ENCODE data around the gene PARD3B. TPM values are rescaled to one million over a fixed set of nuclear protein-coding genes. Genes with fewer than 3 reads are reported as not detected.

PARD3B gene
- total RNA-seq, 1 donor from 2014 or later, result 28.0 TPM

DNA sequence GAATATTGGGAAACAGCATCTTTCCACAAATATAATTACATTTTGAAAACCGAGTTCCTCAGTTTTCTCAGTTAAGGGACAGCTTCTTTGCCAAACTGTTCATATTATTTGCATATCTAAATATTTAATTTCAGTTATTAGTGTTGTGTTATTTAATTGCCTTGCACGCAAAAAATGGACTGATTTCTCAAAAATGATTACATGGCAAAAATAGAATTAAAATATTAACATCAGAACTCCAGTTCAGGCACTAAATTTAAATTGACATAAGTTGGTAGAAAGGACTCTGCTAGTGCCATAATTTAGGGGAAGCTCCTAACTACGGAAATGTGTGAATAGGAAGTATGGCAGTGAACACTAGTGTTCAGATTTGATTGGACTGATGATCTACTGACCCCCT lies 209.6 kb downstream of the PARD3B start:
- DNase-seq (ENCODE audit: low spot score), result no peak

DNA sequence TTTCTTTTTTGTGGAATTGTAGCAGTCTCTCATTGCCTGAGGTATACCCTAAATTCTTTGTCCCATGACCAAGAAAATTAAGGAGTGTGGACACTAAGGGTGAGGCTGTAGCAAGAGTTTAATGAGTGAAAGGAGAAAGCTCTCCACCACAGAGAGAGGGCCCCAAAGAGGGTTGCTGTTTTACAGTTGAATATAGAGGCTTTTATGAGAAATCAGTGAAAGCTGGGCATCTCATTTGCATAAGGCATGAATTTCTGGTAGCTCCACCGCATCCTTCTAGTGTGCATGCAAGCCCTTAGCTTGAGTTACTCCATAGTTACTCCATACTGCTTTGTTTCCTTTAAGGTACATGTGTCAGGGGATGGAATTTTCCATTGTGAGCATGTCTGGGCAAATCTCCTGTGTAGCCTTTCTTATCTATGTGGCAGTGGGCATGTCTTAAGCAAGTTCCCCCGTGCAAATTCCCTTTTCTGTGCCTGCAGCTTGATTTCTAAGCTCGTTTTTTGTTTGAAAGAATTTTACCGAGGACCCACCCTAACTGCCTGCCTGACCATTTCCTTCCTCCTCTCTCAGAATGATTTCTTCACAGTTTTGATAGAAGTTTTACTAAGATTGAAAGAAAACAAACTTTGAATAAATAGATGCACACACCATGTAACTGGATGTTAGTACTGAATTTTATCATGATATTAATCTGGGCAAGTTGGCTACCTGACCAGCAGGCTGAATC lies 218.9 kb downstream of the PARD3B start:
- DNase-seq (ENCODE audit: low spot score), result no peak

DNA sequence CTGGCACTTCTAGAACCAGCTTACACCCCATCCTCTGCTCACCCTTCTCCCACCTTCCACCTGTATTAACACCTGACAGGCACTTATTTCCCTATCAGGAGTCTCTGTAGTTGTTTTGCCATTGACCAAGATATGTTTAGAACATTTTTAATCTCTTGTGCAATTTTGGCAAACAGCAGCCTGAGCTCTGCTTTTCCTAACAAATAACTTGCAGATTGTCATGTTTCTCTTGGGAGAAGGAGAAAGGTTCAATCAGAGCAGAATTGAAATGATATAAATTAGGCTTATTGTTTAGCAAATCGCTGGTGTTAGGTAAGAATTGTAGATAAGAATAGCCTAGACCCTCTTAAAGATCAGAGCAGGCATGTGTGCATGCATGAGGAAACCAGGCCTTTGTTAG lies 225.5 kb downstream of the PARD3B start:
- DNase-seq (ENCODE audit: low spot score), result no peak

DNA sequence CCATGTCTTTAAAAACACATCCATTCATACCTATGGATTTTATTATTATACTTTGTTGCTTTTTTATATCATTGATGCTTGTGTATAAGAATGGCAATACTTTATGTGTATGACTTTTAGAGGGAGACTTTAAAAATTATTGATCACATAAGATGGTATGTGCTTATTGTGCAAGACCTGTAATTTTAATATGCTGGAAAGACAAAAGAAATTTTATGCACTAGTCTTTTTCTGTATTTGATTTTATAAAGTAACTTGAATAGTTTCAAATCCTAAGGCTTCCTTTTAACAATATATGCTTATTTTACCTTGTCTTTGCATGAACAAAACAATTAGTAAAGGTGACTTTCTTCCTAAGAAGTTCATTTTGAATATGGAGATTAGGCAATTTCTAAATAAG lies 226.4 kb downstream of the PARD3B start:
- no peak for DNase-seq (ENCODE audit: low spot score)

DNA sequence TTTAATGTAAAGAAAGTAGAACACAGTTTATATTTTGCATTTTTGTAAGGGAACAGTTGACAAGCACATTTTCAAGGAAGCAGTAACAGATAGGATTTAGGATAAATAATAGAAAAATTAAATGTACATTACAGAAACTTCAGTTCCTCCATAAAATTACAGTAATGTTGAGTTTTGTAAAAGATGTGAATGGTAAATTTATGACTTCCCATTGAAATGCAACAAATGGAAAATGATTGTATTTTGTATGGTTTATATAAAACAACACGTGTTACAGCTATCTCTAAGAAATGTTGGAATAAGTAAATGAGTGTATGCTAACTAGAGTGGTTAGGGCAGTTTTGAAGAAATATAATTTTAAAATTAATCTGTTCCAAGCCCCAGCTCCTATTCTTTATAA lies 227.3 kb downstream of the PARD3B start:
- DNase-seq (ENCODE audit: low spot score), result no peak

DNA sequence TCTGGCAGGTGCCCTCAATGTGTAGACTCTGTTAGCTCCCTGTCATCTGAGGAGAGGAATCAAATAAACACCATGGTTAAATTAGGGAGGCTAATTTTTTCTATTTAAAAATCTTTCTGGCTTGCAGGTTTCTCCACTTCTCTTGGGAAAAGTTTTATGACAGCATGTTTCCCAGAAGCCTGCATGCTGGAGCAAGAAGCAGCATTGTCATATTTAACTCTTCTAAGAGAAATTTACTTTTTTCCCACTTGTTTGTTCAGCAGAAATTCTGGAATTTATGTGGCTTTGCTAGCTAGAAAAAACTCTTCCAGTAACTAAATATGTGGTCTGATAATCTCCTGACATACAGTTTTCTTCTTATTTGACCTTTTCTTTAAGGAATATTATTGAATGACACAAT lies 230.5 kb downstream of the PARD3B start:
- DNase-seq (ENCODE audit: low spot score), result no peak

DNA sequence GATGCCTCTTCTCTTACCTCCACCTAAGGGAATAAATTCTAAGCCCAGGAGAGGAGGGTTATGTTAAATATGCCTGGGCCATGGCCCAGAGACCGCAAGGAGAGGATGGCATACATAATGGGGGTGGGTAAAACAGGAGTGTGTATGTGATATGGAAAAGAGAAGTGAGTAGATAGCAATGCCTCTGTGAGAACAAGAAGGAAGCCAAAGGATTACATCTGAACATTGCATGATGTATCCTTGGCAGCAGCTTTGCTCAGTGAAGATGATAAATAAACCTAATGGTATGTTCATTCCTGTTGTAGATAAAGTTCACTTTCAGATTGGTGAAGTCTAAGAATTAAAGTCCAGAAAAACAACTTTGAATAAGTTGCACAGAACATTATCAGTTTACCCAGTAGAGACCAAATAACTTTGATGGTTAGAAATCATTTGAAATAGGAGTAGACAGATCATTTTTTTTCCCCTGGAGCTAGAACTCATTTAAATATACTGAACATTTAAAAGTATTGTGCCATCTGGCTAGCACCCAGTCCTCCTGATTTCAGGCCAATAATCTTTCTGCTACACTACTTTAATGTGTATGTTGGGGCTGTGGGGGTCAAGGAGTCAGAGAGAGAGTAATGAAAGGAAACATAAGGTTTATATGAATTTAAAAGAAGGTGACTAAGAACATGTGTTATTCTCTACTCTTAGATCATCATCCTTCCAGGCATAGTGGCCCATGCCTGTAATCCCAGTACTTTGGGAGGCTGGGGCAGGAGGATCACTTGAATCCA lies 231.7 kb downstream of the PARD3B start:
- DNase-seq (ENCODE audit: low spot score), result no peak

DNA sequence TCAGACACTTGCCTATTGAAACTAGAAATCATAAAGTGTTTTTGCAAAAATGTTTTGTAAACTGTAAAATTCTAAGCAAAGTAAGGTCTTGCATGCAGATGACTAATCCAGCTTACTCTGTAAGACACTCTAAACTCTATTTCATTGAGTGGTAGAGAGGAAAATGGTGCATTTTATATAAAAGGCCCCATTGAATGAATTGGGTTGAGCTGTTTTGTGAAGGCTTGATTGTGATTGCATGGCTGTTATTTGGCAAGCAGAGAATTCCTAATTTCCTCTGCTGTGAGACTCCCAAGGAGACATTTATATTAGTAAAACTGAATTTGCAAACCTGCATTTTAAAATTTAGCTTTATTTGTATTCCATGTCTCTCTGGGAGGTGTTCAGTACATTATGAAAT lies 234.5 kb downstream of the PARD3B start:
- no peak for DNase-seq (ENCODE audit: low spot score)

DNA sequence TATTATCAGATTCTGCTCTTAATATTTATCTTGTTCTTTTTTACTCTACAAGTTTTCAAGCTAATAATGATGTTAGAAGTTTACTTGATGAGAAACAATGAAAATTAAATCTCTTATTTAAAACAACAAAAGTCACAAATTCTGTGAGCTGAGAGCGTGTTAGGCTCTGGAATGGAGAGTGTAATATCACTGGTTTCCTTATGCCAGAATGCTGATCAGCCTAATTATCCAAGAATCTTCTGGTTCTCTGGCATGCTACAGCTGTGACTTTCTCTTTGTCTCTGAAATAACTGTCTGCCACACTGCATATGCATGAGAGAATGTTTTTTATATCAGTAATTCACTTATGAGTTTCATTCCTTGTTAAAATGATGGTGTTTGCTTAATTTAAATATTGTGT lies 236.7 kb downstream of the PARD3B start:
- DNase-seq (ENCODE audit: low spot score), result no peak

DNA sequence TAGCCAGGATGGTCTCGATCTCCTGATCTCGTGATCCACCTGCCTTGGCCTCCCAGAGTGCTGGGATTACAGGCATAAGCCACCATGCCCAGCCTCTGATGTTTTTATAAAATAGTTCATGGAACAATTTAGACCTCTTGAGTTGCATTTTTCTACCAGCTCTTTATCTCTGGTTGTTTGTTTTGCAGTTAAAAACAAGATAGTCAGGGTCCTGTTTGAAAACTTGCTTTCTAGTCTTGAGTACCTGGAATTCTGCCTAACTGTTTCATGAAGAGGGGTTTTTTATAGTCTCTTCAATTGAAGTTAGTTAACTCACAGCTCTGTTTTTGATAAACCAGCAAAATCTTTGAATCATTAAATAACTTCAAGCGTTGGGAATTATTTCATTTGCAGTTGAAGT lies 244.8 kb downstream of the PARD3B start:
- DNase-seq (ENCODE audit: low spot score), result no peak

DNA sequence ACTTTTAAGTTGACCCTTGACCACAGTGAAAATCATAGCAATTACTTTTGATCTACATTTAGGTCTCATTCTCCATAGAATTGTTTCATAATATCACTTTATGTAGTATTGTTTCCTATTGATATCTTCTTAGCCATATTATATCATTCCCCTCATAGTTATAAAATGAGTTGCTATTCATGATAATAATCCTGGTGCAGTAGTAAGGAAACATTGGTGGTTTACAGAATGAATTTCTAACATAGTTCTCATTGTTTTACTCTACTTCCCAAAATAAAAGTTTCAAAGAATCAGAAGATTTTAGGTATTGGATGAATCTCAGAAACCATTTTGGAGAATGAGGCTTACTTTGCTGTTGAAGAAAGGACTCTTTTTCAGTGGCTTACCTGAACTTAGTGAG lies 246.0 kb downstream of the PARD3B start:
- DNase-seq (ENCODE audit: low spot score), result no peak

DNA sequence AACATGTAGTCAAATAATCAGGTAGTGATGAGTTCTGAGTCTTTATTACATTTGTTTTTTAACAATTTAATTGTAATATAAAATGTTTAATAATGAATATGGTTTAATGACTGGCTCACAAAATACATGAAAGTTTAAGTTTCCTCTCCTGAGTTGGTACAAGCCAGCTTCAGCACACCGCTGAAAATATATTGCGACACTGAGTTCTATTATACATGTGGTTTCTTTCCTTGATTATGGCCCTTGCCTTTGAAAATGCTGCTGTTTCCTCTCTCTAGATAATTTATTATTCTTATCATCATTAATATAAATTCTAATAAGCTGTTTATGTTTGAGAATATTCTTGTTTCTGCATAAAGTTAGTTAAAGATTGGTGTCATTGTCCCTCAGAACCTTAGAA lies 249.3 kb downstream of the PARD3B start:
- DNase-seq (ENCODE audit: low spot score), result no peak

DNA sequence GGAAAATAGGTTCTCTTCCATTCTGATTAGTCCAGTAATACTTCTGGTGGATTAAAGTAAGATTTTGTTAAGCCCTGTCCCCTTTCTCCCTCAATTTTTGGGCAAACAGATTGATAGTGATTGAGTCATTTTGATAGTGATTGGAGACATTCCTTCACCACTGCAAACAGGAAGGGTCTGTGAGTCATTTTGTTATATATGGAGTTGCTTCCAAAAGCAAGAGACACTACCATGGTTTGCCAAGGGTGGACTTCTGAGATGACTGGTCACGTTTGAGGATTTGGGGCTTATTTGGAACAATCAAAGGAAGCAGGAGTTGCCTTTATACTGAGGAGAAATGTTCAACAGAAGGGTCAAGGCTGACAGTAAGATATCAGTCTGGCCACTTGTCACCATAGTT lies 249.9 kb downstream of the PARD3B start:
- no peak for DNase-seq (ENCODE audit: low spot score)

DNA sequence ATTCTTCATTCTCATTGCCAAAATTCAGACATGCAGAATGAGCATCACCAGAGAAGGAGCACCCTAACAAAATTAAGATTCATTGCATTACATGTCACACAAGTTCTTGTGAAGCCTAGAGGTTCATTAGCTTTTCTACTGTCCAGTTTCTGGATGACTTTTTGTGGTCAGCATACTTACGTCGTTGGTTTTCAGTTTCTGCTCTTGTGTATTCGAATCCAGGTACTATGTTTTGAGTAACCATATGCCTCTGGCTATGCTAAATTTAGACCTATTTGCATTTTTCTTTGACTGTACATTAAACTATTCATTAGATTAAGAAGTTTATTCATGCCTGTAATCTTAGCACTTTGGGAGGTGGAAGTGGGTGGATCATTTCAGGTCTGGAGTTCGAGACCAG lies 251.3 kb downstream of the PARD3B start:
- no peak for DNase-seq (ENCODE audit: low spot score)

DNA sequence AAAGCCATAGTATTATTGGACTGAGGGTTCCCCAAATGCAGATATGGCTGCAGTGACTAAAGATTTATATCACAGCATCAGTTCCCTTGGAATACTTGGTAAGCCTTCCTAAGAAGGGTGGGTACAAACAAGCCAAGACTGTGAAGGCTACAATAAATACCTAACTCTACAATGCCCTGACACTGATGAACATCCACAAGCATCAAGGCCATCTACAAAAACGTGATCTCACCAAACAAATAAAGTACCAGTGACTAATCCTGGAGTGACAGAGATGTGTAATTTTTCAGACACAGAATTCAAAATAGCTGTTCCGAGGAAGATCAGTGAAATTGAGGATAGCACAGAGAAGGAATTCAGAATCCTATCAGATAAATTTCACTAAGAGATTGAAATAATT lies 254.5 kb downstream of the PARD3B start:
- no peak for DNase-seq (ENCODE audit: low spot score)

DNA sequence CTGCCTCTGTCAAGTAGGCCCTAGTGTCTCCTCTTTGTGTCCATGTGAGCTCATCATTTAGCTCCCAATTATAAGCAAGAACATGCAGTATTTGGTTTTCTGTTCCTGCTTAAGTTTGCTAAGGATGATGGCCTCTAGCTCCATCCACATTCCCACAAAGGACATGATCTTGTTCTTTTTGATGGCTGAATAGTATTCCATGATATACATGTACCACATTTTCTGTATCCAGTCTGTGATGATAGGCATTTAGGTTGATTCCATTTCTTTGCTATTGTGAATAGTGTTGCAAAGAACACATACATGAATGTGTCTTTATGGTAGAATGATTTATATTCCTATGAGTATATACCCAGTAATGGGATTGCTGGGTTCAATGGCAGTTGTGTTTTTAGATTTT lies 263.2 kb downstream of the PARD3B start:
- DNase-seq (ENCODE audit: low spot score), result no peak

DNA sequence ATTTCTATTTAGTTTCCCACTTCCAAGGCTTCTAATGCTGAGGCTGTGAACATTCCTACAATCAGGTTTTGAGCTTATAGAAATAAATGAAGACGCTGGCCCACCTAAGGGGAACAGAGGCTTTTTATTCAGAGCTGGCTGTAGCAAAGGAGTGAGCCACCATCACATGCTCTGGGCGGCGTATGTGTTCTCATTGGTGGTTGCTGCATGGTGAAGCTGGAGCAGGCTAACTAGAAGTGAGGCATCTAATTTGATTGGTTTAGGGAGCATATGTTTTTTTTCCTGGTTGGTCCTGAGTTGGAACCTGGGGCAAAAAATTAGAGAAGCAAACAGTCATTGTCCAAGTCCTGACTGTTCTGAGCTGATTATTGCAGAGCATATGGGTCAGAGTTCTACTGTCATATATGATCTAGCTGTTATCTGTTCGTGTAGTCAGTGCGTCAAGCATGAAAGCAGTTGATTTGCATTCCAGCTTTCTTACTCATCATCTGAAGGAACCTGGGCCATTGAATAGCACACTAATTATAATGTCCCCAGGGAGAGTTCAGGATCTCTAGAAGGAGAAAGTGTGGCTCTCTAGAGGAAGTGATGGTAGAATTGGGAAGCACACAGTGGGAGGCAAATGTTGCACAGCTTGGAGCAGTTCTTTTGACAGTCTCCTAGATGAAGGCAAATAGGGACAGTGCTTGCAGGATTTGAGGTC lies 279.6 kb downstream of the PARD3B start:
- no peak for DNase-seq (ENCODE audit: low spot score)

DNA sequence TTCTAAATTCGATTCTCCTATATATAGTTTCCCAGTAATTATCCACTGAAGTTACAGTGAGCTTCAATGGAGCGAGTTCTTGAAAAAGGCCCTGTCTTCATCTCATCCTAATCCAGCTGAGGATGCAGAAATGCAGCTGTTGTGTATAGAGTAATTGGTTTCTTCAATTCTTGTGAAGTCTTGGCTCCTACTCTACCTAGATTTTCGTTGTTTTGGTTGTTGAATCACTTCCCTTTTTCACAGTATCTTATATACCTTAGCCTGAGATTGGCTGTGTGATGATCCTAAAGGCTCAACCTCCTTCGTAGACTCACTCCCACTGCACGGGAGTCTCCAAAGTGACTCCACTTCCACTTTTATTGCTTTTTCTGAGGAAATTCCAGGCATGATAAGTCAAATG lies 280.4 kb downstream of the PARD3B start:
- no peak for DNase-seq (ENCODE audit: low spot score)

DNA sequence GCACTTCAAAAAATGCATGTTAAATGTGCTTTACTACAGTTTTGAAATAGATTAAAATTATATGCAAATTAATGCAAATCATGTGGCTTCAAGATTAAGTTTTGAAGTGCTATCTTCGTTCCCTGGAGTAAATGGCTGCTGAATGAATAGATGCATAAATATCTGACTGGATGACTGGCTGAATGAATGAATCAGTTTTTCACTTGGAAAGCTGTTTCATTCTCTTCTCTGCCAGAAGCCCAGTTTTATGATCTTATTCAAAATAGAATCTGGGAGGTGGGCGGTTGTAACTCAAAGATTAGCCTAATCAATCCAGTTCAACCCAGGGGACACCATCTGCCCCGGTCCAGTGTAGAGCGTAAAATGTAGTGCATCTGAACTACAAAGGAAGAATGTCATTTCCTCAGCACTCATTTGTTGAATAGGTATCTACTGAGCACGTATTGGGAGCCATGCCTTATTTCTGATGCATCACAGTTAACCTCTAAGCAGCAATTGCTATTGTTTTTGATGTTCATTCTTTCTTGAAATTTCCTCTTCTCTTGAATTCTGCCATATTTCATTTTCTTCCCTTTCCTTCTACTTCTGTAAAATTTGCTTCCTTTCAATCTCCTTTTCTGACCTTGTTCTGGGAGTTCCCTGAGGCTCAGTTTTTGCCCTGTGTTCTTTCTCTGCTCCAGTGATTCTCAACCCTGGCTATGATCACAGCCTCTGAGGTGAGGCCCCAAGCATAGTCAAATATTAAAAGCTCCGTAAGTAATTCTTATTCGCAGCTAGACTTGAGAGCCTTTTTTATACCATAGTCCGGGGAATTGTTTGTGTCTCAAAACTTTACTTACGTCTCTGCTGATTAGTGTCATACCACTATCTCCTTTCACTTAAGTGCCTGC lies 282.7 kb downstream of the PARD3B start:
- DNase-seq (ENCODE audit: low spot score), result no peak

DNA sequence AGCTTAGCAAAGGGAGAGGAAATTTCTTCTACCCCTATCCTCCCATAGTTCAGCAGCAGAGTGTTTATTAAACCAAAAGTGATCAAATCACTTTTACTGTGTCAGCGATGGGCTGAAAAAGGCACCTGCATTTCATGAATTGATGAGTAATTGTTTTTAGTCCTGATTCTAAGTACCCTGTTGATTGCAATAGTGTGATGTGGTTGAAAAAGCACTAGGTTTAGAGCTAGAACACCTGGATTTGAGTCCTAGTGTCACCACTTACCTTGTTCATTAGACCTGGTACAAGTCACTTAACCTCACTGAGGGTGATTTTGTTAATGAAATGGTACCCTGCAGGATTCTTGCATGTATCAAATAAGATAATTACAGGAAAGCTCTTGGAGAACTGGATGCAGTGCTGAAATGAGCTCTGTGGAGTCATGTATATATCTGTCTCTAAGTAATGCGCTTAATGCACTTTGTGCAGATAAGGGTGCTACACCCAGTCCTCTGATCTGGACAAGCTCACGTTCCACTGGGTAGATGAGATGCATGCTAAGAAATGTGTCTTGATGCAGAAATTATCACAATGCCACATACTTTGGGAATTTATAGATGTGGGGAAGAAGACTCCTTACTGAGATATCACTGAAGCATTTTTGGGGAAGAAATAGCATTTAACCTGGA lies 289.6 kb downstream of the PARD3B start:
- no peak for DNase-seq (ENCODE audit: low spot score)

DNA sequence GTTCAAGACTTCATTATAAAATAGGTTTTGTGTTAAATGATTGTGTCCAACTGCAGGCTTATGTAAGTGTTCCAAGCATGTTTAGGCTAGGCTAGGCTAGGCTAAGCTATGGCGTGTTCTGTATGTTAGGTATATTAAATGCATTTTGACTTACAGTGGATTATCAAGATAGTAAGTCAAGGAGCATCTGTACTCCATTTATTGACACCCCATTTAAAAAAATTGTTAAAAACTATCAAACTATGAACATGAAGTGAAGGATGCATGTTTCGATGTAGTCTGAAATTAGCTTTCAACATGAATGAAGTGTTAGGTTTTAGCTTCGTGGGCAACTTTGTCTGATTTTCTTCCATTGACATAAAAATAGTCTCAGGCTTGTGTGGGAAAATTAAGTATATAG lies 290.5 kb downstream of the PARD3B start:
- DNase-seq (ENCODE audit: low spot score), result no peak

All from mucosa of gallbladder (tissue), 1 donor.